Stimulated activated CD4-positive, alpha-beta T cell treated with anti-CD3 and anti-CD28 coated beads, TNF-alpha, amount 100 ng/mL, for 24 hours (primary cell): ENCODE results near the gene TBPL2.
"Not testable (repeated sequence)": the region's sequence is repeated elsewhere in the genome, so short reads cannot be mapped to it uniquely, and the experiment has no call there.

Experiments used
- DNase-seq, 3 experiments: peaks; one replicate each; pipeline ENCODE4 v3.0.0-alpha.2; 2020; ENCODE audit warnings: low read depth in 3 of 3

The TBPL2 gene

GRCh38 chr14:55441286-55441685 lies 870 bp upstream of the TBPL2 start:
- no peak for DNase-seq

- DNase-seq: no peak
Observed at GRCh38 chr14:55438066-55438683, 2.2 kb downstream of the TBPL2 start.

GRCh38 chr14:55436931-55437330 lies 3.5 kb downstream of the TBPL2 start:
- no peak for DNase-seq

- no peak for DNase-seq
Observed at GRCh38 chr14:55436519-55436918, 3.9 kb downstream of the TBPL2 start.

GRCh38 chr14:55434805-55435174 lies 5.6 kb downstream of the TBPL2 start:
- DNase-seq: no peak

- DNase-seq: no peak
Observed at GRCh38 chr14:55433880-55434804, 6.3 kb downstream of the TBPL2 start.

- no peak for DNase-seq
Observed at GRCh38 chr14:55432628-55433027, 7.8 kb downstream of the TBPL2 start.

- DNase-seq: peak in 1 of 3 experiments; percentile 40
Observed at GRCh38 chr14:55430024-55430690, 10.3 kb downstream of the TBPL2 start.

GRCh38 chr14:55427439-55427838 lies 13.0 kb downstream of the TBPL2 start:
- no peak for DNase-seq

- no peak for DNase-seq
Observed at GRCh38 chr14:55426891-55427290, 13.5 kb downstream of the TBPL2 start.

- DNase-seq: no peak
Observed at GRCh38 chr14:55425091-55425490, 15.3 kb downstream of the TBPL2 start.

- DNase-seq: no peak
Observed at GRCh38 chr14:55423969-55424368, 16.4 kb downstream of the TBPL2 start.

- DNase-seq: not testable (repeated sequence)
Observed at GRCh38 chr14:55422338-55422737, 18.1 kb downstream of the TBPL2 start.

GRCh38 chr14:55419663-55420062 lies 20.8 kb downstream of the TBPL2 start:
- DNase-seq: no peak

GRCh38 chr14:55418411-55418810 lies 22.0 kb downstream of the TBPL2 start:
- DNase-seq: no peak

- DNase-seq: no peak
Observed at GRCh38 chr14:55417955-55418354, 22.5 kb downstream of the TBPL2 start.

- DNase-seq: no peak
Observed at GRCh38 chr14:55416866-55417265, 23.6 kb downstream of the TBPL2 start.

GRCh38 chr14:55414551-55414950 lies 25.9 kb downstream of the TBPL2 start:
- DNase-seq: no peak

- DNase-seq: no peak
Observed at GRCh38 chr14:55412676-55413075, 27.7 kb downstream of the TBPL2 start.

- DNase-seq: peak; percentile 57 to 75 (median 61)
Observed at GRCh38 chr14:55411426-55412389, 28.7 kb downstream of the TBPL2 start, which contains the start of gene ATG14. Gene ATG14 (minus strand): TSS chr14:55411830. CDS start chr14:55411822, 8 bp downstream.

- no peak for DNase-seq
Observed at GRCh38 chr14:55410876-55411275, 29.5 kb downstream of the TBPL2 start.
